ENCODE data around the gene VDAC2. TPM values are rescaled to one million over a fixed set of nuclear protein-coding genes. Genes with fewer than 3 reads are reported as not detected.

The VDAC2 gene
- total and polyA plus RNA-seq, 4 experiments from 2014 or later = 76.9 to 192 (median 114) TPM

GRCh38 chr10:75238182-75239095 lies 27.8 kb downstream of the VDAC2 start:
- H3K4me3 Mint-ChIP-seq = no peak overlapping the region
- Histone ChIP-seq H3K27me3 (ENCODE audit: insufficient read depth, low read length) (no peaks in the 10 kb centered on the region), H3K36me3 (ENCODE audit: insufficient read depth, low read length) (no peaks in the 10 kb centered on the region), H3K4me1 (ENCODE audit: insufficient read depth, low read length) (peaks cover 10% of the 10 kb centered on the region), H3K9me3 (ENCODE audit: control insufficient read depth in 1 of 2, low read length in 2 of 2) (no peaks in the 10 kb centered on the region), H3K4me3 (ENCODE audit: low read length in 2 of 2) (no peak overlapping the region), H3K27ac (ENCODE audit: low read depth, low read length) (no peak overlapping the region)
- peaks cover 0 to 1% (median 0%) of the 10 kb centered on the region in 8 donors for H3K9me3 Mint-ChIP-seq
- ChIA-PET CTCF (ENCODE audit: partially characterized antibody) (interaction anchor here (10.3 to 17.8 kb wide), 2 partner anchors 27 to 52 kb away, joined by 134 to 399 read pairs; partner anchors contain the start of gene VDAC2), POLR2A (ENCODE audit: partially characterized antibody) (no interaction called here)
- no peaks in the 10 kb centered on the region for H3K27me3 Mint-ChIP-seq
- DNase-seq = no peak
- intact Hi-C loops (cut with micrococcal nuclease) = loop anchor here (5.0 to 10.0 kb wide), 3 partner anchors 214 to 1454 kb away; partner anchors contain the start of genes CHCHD1 and ZSWIM8
- H3K36me3 Mint-ChIP-seq = peaks cover 0 to 1% of the 10 kb centered on the region in 2 donors
- peaks cover 3 to 16% (median 11%) of the 10 kb centered on the region in 4 donors for H3K4me1 Mint-ChIP-seq
- peak overlapping the region in 1 of 7 donors; percentile 17 for H3K27ac Mint-ChIP-seq

GRCh38 chr10:75239096-75239790 lies 28.6 kb downstream of the VDAC2 start:
- DNase-seq = no peak
- Histone ChIP-seq H3K27me3 (ENCODE audit: insufficient read depth, low read length) (no peaks in the 10 kb centered on the region), H3K36me3 (ENCODE audit: insufficient read depth, low read length) (no peaks in the 10 kb centered on the region), H3K9me3 (ENCODE audit: control insufficient read depth in 1 of 2, low read length in 2 of 2) (no peaks in the 10 kb centered on the region), H3K4me3 (ENCODE audit: low read length in 2 of 2) (no peak overlapping the region), H3K4me1 (ENCODE audit: insufficient read depth, low read length) (peaks cover 5% of the 10 kb centered on the region), H3K27ac (ENCODE audit: low read depth, low read length) (no peak overlapping the region)
- Mint-ChIP-seq H3K27ac (peak overlapping the region in 1 of 7 donors; percentile 17), H3K27me3 (no peaks in the 10 kb centered on the region), H3K4me3 (no peak overlapping the region), H3K4me1 (peaks cover 3 to 8% (median 7%) of the 10 kb centered on the region in 4 donors), H3K9me3 (peaks cover 0 to 2% (median 0%) of the 10 kb centered on the region in 8 donors), H3K36me3 (no peaks in the 10 kb centered on the region)
- ChIA-PET CTCF (ENCODE audit: partially characterized antibody) (interaction anchor here (1.4 to 17.8 kb wide), 5 partner anchors 9 to 52 kb away, joined by 4 to 399 read pairs (median 15); partner anchors contain the start of gene VDAC2), POLR2A (ENCODE audit: partially characterized antibody) (no interaction called here)
- intact Hi-C loops (cut with micrococcal nuclease) = loop anchor here (5.0 to 10.0 kb wide), 3 partner anchors 214 to 1454 kb away; partner anchors contain the start of genes CHCHD1 and ZSWIM8

- DNase-seq = no peak
- Mint-ChIP-seq H3K36me3 (no peaks in the 10 kb centered on the region), H3K4me3 (no peak overlapping the region), H3K27ac (no peak overlapping the region), H3K27me3 (no peaks in the 10 kb centered on the region), H3K4me1 (peaks cover 3 to 8% (median 6%) of the 10 kb centered on the region in 4 donors), H3K9me3 (peaks cover 0 to 2% (median 0%) of the 10 kb centered on the region in 8 donors)
- CTCF ChIA-PET (ENCODE audit: partially characterized antibody) = interaction anchor here (1.1 to 3.2 kb wide), 4 partner anchors 10 to 220 kb away, joined by 4 to 15 read pairs (median 4); no protein-coding TSS in a partner anchor
- Histone ChIP-seq H3K4me3 (ENCODE audit: low read length in 2 of 2) (no peak overlapping the region), H3K36me3 (ENCODE audit: insufficient read depth, low read length) (no peaks in the 10 kb centered on the region), H3K27me3 (ENCODE audit: insufficient read depth, low read length) (no peaks in the 10 kb centered on the region), H3K27ac (ENCODE audit: low read depth, low read length) (no peak overlapping the region), H3K9me3 (ENCODE audit: control insufficient read depth in 1 of 2, low read length in 2 of 2) (no peaks in the 10 kb centered on the region), H3K4me1 (ENCODE audit: insufficient read depth, low read length) (peaks cover 5% of the 10 kb centered on the region)
- POLR2A ChIA-PET (ENCODE audit: partially characterized antibody) = no interaction called here
- intact Hi-C loops (cut with micrococcal nuclease) = no loop called here
These were observed 29.9 kb downstream of the VDAC2 start for GRCh38 chr10:75240329-75241076.

- DNase-seq = no peak
- H3K27ac Mint-ChIP-seq = no peak overlapping the region
- no peaks in the 10 kb centered on the region for H3K4me1 ChIP-seq (ENCODE audit: insufficient read depth, low read length)
- H3K4me3 Mint-ChIP-seq = no peak overlapping the region
- H3K36me3 ChIP-seq (ENCODE audit: insufficient read depth, low read length) = no peaks in the 10 kb centered on the region
- no peaks in the 10 kb centered on the region for H3K4me1 Mint-ChIP-seq
- intact Hi-C loops (cut with micrococcal nuclease) = no loop called here
- no peaks in the 10 kb centered on the region for H3K27me3 ChIP-seq (ENCODE audit: insufficient read depth, low read length)
- H3K9me3 ChIP-seq (ENCODE audit: control insufficient read depth in 1 of 2, low read length in 2 of 2) = no peaks in the 10 kb centered on the region
- H3K36me3 Mint-ChIP-seq = no peaks in the 10 kb centered on the region
- H3K27me3 Mint-ChIP-seq = no peaks in the 10 kb centered on the region
- peaks cover 0 to 2% (median 0%) of the 10 kb centered on the region in 8 donors for H3K9me3 Mint-ChIP-seq
- no peak overlapping the region for H3K4me3 ChIP-seq (ENCODE audit: low read length in 2 of 2)
- ChIA-PET POLR2A (ENCODE audit: partially characterized antibody) (no interaction called here), CTCF (ENCODE audit: partially characterized antibody) (no interaction called here)
- no peak overlapping the region for H3K27ac ChIP-seq (ENCODE audit: low read depth, low read length)
These were observed 32.8 kb downstream of the VDAC2 start for GRCh38 chr10:75243426-75243825.

GRCh38 chr10:75244487-75245353 lies 34.1 kb downstream of the VDAC2 start:
- Mint-ChIP-seq H3K27ac (no peak overlapping the region), H3K27me3 (no peaks in the 10 kb centered on the region), H3K4me3 (no peak overlapping the region), H3K9me3 (peaks cover 0 to 2% (median 0%) of the 10 kb centered on the region in 8 donors), H3K36me3 (no peaks in the 10 kb centered on the region), H3K4me1 (no peaks in the 10 kb centered on the region)
- Histone ChIP-seq H3K36me3 (ENCODE audit: insufficient read depth, low read length) (no peaks in the 10 kb centered on the region), H3K27me3 (ENCODE audit: insufficient read depth, low read length) (no peaks in the 10 kb centered on the region), H3K4me1 (ENCODE audit: insufficient read depth, low read length) (no peaks in the 10 kb centered on the region), H3K27ac (ENCODE audit: low read depth, low read length) (no peak overlapping the region), H3K9me3 (ENCODE audit: control insufficient read depth in 1 of 2, low read length in 2 of 2) (no peaks in the 10 kb centered on the region), H3K4me3 (ENCODE audit: low read length in 2 of 2) (no peak overlapping the region)
- CTCF ChIA-PET (ENCODE audit: partially characterized antibody) = interaction anchor here (2.5 kb wide), 1 partner anchor 9 kb away, joined by 7 read pairs; the partner anchor contains the start of gene COMTD1
- intact Hi-C loops (cut with micrococcal nuclease) = no loop called here
- DNase-seq = no peak
- POLR2A ChIA-PET (ENCODE audit: partially characterized antibody) = no interaction called here

All from CD4-positive, alpha-beta memory T cell (primary cell).